ENCODE data around the gene STK16. TPM values are rescaled to one million over a fixed set of nuclear protein-coding genes. Genes with fewer than 3 reads are reported as not detected.

STK16 gene
- total RNA-seq, 1 experiment from 2014 or later: 11.0 TPM

Other genes starting within 250 kb of the STK16 start
- gene CFAP65, start 204.0 kb upstream of the STK16 start, total RNA-seq (2014; rRNA removed; shearing (Covaris generic)): not detected in 2 replicates
- 0.10 TPM in 1 of 2 replicates, not detected in the other for gene IHH, start 184.6 kb upstream of the STK16 start, total RNA-seq (2014; rRNA removed; shearing (Covaris generic))
- 19.6 and 21.7 TPM in 2 replicates for gene NHEJ1, start 84.7 kb upstream of the STK16 start, total RNA-seq (2014; rRNA removed; shearing (Covaris generic))
- 0.10 and 0.13 TPM in 2 replicates for gene SLC23A3, start 75.5 kb upstream of the STK16 start, total RNA-seq (2014; rRNA removed; shearing (Covaris generic))
- gene CNPPD1, start 68.6 kb upstream of the STK16 start, total RNA-seq (2014; rRNA removed; shearing (Covaris generic)): 13.0 and 13.3 TPM in 2 replicates
- 32.0 and 38.0 TPM in 2 replicates for gene RETREG2, start 67.2 kb upstream of the STK16 start, total RNA-seq (2014; rRNA removed; shearing (Covaris generic))
- gene ZFAND2B, start 38.7 kb upstream of the STK16 start, total RNA-seq (2014; rRNA removed; shearing (Covaris generic)): 16.0 and 16.2 TPM in 2 replicates
- 18.6 and 26.5 TPM in 2 replicates for gene ABCB6, start 26.5 kb upstream of the STK16 start, total RNA-seq (2014; rRNA removed; shearing (Covaris generic))
- gene ATG9A, start 15.8 kb upstream of the STK16 start, total RNA-seq (2014; rRNA removed; shearing (Covaris generic)): 35.3 and 37.8 TPM in 2 replicates
- gene ANKZF1, start 15.7 kb upstream of the STK16 start, total RNA-seq (2014; rRNA removed; shearing (Covaris generic)): 19.2 and 28.7 TPM in 2 replicates
- gene GLB1L, start within 50 bp of the STK16 start, total RNA-seq (2014; rRNA removed; shearing (Covaris generic)): 2.9 and 4.2 TPM in 2 replicates
- 0.08 TPM in 1 of 2 replicates, not detected in the other for gene TUBA4B, start 7.8 kb downstream of the STK16 start, total RNA-seq (2014; rRNA removed; shearing (Covaris generic))
- 188 and 197 TPM in 2 replicates for gene TUBA4A, start 8.4 kb downstream of the STK16 start, total RNA-seq (2014; rRNA removed; shearing (Covaris generic))
- 16.8 and 19.4 TPM in 2 replicates for gene DNAJB2, start 33.9 kb downstream of the STK16 start, total RNA-seq (2014; rRNA removed; shearing (Covaris generic))
- not detected in 2 replicates for gene PTPRN, start 63.9 kb downstream of the STK16 start, total RNA-seq (2014; rRNA removed; shearing (Covaris generic))
- not detected in 2 replicates for gene RESP18, start 87.3 kb downstream of the STK16 start, total RNA-seq (2014; rRNA removed; shearing (Covaris generic))
- gene DNPEP, start 142.4 kb downstream of the STK16 start, total RNA-seq (2014; rRNA removed; shearing (Covaris generic)): 29.5 and 33.1 TPM in 2 replicates
- 331 and 376 TPM in 2 replicates for gene DES, start 172.9 kb downstream of the STK16 start, total RNA-seq (2014; rRNA removed; shearing (Covaris generic))
- gene SPEG, start 189.4 kb downstream of the STK16 start, total RNA-seq (2014; rRNA removed; shearing (Covaris generic)): 21.3 and 26.2 TPM in 2 replicates